Astrocyte of the cerebellum (primary cell): ENCODE measurements around the gene ARMCX4.
"Not testable (repeated sequence)": the region's sequence is repeated elsewhere in the genome, so short reads cannot be mapped to it uniquely, and the experiment has no call there.

Experiments
- DNase-seq: peaks from one replicate; pipeline ENCODE4 v3.0.0-alpha.2; 2011; ENCODE audit warnings: low read depth
- H3K4me3 ChIP-seq: 2 replicates; pipeline ENCODE4 v1.5.1; 2011; ENCODE audit warnings: mild to moderate bottlenecking, low read depth, low read length, moderate library complexity
- in situ Hi-C: cut with HindIII; loops from 2 replicates; pipeline ENCODE4 v1.10.0; 2017; ENCODE audit warnings: low sequenced_read_pairs
- TF ChIP-seq, protein P1 (sequence below): IDR thresholded peaks from 2 replicates; pipeline ENCODE4 v1.5.1; 2012; ENCODE audit warnings: low read length, low read depth, moderate library complexity, mild to moderate bottlenecking; ENCODE audit errors: missing control alignments

Gene ARMCX4

DNA sequence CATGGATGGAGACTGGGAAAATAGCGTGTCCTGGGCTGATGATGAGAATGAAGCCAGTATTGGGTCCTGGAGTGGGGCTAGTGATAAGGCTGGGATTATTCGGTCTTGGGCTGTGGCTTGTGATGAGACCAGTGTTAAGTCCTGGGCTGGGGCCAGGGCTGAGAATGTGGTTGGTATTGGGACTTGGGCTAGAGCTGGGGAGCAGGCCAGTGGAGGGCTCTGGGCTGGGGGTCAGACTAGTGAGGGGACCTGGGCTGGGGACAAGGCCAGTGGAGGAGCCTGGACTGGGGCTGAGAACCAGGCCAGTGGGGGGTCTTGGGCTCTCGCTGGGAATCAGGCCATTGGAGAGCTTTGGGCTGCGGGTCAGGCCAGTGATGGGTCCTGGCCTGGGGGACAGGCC lies 6.7 kb downstream of the ARMCX4 start:
- DNase-seq = no peak
- TF ChIP-seq, protein P1, sequence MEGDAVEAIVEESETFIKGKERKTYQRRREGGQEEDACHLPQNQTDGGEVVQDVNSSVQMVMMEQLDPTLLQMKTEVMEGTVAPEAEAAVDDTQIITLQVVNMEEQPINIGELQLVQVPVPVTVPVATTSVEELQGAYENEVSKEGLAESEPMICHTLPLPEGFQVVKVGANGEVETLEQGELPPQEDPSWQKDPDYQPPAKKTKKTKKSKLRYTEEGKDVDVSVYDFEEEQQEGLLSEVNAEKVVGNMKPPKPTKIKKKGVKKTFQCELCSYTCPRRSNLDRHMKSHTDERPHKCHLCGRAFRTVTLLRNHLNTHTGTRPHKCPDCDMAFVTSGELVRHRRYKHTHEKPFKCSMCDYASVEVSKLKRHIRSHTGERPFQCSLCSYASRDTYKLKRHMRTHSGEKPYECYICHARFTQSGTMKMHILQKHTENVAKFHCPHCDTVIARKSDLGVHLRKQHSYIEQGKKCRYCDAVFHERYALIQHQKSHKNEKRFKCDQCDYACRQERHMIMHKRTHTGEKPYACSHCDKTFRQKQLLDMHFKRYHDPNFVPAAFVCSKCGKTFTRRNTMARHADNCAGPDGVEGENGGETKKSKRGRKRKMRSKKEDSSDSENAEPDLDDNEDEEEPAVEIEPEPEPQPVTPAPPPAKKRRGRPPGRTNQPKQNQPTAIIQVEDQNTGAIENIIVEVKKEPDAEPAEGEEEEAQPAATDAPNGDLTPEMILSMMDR = no peak
- no peak overlapping the region for H3K4me3 ChIP-seq
- in situ Hi-C loops = no loop called here

DNA sequence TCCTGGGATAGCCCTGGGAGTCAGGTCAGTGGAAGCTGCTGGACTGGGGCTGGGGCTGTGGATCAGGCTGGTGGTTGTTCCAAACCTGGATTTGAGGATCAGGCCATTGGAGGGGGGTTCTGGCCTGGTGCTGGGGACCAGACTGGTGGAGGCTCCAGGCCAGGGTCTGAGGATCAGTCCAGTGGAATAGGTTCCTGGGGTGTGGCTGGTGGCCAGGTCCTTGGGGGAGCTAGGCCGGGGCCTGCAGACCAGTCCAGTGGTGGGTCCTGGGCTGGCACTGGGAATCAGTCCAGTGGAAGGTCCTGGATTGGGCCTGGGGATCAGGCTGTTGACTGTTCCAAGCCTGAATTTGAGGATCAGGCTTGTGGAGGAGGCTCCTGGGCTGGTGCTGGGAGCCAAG lies 8.0 kb downstream of the ARMCX4 start:
- no peak for DNase-seq
- in situ Hi-C loops = no loop called here
- TF ChIP-seq, protein P1 = no peak
- H3K4me3 ChIP-seq = no peak overlapping the region

DNA sequence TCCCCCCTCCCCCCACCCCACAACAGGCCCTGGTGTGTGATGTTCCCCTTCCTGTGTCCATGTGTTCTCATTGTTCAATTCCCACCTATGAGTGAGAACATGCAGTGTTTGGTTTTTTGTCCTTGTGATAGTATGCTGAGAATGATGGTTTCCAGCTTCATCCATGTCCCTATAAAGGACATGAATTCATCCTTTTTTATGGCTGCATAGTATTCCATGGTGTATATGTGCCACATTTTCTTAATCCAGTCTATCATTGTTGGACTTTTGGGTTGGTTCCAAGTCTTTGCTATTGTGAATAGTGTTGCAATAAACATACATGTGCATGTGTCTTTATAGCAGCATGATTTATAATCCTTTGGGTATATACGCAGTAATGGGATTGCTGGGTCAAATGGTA lies 17.7 kb downstream of the ARMCX4 start:
- in situ Hi-C loops, H3K4me3 ChIP-seq, DNase-seq: not testable (repeated sequence)

GRCh38 chrX:101507372-101507771 lies 22.1 kb downstream of the ARMCX4 start:
- H3K4me3 ChIP-seq = no peak overlapping the region
- in situ Hi-C loops = no loop called here
- TF ChIP-seq, protein P1 = no peak
- DNase-seq = no peak

DNA sequence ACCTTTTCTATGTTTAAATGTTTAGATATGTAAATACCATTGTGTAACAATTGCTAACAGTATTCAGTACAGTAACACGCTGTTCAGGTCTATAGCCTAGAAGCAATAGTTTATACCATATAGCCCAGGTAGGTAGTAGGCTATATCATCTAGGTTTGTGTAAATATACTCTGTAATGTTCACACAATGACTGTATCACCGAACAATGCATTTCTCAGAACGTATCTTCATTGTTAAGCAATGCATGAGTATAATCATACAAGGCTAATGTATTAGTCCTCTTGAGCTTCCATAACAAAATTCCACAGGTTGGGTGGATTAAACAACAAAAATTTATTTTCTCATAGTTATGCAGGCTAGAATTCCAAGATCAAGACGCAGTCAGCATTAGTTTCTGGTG lies 22.7 kb downstream of the ARMCX4 start:
- in situ Hi-C loops = no loop called here
- TF ChIP-seq, protein P1 = no peak
- H3K4me3 ChIP-seq = no peak overlapping the region
- no peak for DNase-seq

DNA sequence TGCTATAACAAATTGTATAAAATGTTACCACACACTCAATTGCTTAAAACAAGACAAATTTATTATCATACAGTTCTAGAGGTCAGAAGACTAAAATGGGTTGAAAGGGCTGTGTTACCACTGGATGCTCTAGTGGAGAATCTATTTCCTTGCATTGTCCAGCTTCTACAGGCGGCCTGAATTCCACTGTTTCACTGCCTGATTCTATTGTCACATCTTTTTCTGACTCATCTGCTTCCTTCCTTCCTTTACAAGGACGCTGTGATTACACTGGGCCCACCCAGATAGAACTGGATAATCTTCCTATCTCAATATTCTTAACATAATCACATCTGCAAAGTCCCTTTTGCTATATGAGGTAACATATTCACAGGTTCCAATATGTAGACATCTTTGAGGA lies 45.7 kb downstream of the ARMCX4 start:
- H3K4me3 ChIP-seq = no peak overlapping the region
- in situ Hi-C loops = no loop called here
- TF ChIP-seq, protein P1 = no peak
- DNase-seq = no peak
